Activated naive CD4-positive, alpha-beta T cell treated with anti-CD3 and anti-CD28 coated beads for 36 hours (primary cell): Measurements from ENCODE around the gene VPS13C. TPM values are rescaled to one million over a fixed set of nuclear protein-coding genes. Genes with fewer than 3 reads are reported as not detected.

Source experiments
- CTCF ChIA-PET: fragments of 350-600 bp; sonication (Branson Sonifier 250); formaldehyde crosslinking; loops from one replicate; lab custom pipeline; 2021; ENCODE audit warnings: antibody characterized with exemption; lab: Charles Lee
- DNase-seq: peaks from one replicate; pipeline ENCODE4 v3.0.0-alpha.2; 2020
- H3K27ac Mint-ChIP-seq: one replicate; pipeline ENCODE4 v1.8.0; 2021; ENCODE audit warnings: mild to moderate bottlenecking, mixed read lengths
- H3K27me3 Mint-ChIP-seq: one replicate; pipeline ENCODE4 v1.8.0; 2021; ENCODE audit warnings: low read depth, mixed read lengths
- H3K36me3 Mint-ChIP-seq: one replicate; pipeline ENCODE4 v1.8.0; 2021; ENCODE audit warnings: low read depth, mixed read lengths
- H3K4me1 Mint-ChIP-seq: one replicate; pipeline ENCODE4 v1.8.0; 2021; ENCODE audit warnings: low read depth, mixed read lengths
- H3K4me3 Mint-ChIP-seq: one replicate; pipeline ENCODE4 v1.8.0; 2021; ENCODE audit warnings: mild to moderate bottlenecking, moderate library complexity, mixed read lengths
- H3K9me3 Mint-ChIP-seq: one replicate; pipeline ENCODE4 v1.8.0; 2021; ENCODE audit warnings: mixed read lengths
- intact Hi-C: fragments of 100-400 bp; cut with micrococcal nuclease; formaldehyde crosslinking; loops from one replicate; pipeline ENCODE4 v1.15.1; 2023
- total RNA-seq, 2 experiments: library from RNA; stranded (reverse); gene quantifications; one replicate each; pipeline ENCODE4 v1.2.3, GENCODE V29; 2021

Gene VPS13C
- total RNA-seq, 2 experiments from 2014 or later, result 37.4 to 38.0 TPM

- peak; percentile 83 for DNase-seq
- H3K4me1 Mint-ChIP-seq, result no peaks in the 10 kb centered on the region
- intact Hi-C loops, result loop anchor here (1.0 to 10.0 kb wide), 4 partner anchors 667 to 1472 kb away; no protein-coding TSS in a partner anchor
- no peak overlapping the region for H3K27ac Mint-ChIP-seq
- peaks cover 18% of the 10 kb centered on the region for H3K27me3 Mint-ChIP-seq
- CTCF ChIA-PET, result interaction anchor here (0.7 to 2.4 kb wide), 32 partner anchors 8 to 675 kb away, joined by 3 to 13 read pairs (median 4); no protein-coding TSS in a partner anchor
- no peaks in the 10 kb centered on the region for H3K9me3 Mint-ChIP-seq
- no peaks in the 10 kb centered on the region for H3K36me3 Mint-ChIP-seq
- no peak overlapping the region for H3K4me3 Mint-ChIP-seq
Measured at GRCh38 chr15:61834076-61834697, 226.1 kb downstream of the VPS13C start.

- Mint-ChIP-seq H3K4me3 (no peak overlapping the region), H3K9me3 (no peaks in the 10 kb centered on the region), H3K27ac (no peak overlapping the region), H3K27me3 (peaks cover 17% of the 10 kb centered on the region), H3K4me1 (no peaks in the 10 kb centered on the region), H3K36me3 (no peaks in the 10 kb centered on the region)
- CTCF ChIA-PET, result interaction anchor here (0.9 to 1.1 kb wide), 2 partner anchors 11 to 53 kb away, joined by 3 read pairs; no protein-coding TSS in a partner anchor
- DNase-seq, result no peak
- intact Hi-C loops, result loop anchor here (5.0 to 10.0 kb wide), 2 partner anchors 1327 to 1470 kb away; no protein-coding TSS in a partner anchor
Measured at GRCh38 chr15:61832223-61832622, 228.0 kb downstream of the VPS13C start.

GRCh38 chr15:61831505-61831921 lies 228.7 kb downstream of the VPS13C start:
- Mint-ChIP-seq H3K4me3 (no peak overlapping the region), H3K4me1 (no peaks in the 10 kb centered on the region), H3K27ac (no peak overlapping the region), H3K27me3 (peaks cover 17% of the 10 kb centered on the region), H3K36me3 (no peaks in the 10 kb centered on the region), H3K9me3 (no peaks in the 10 kb centered on the region)
- CTCF ChIA-PET, result no interaction called here
- no peak for DNase-seq
- intact Hi-C loops, result loop anchor here (5.0 to 10.0 kb wide), 2 partner anchors 1327 to 1469 kb away; no protein-coding TSS in a partner anchor

GRCh38 chr15:61830536-61831330 lies 229.5 kb downstream of the VPS13C start:
- intact Hi-C loops, result loop anchor here (5.0 to 10.0 kb wide), 2 partner anchors 1326 to 1468 kb away; no protein-coding TSS in a partner anchor

GRCh38 chr15:61829514-61829889 lies 230.7 kb downstream of the VPS13C start:
- no peak for DNase-seq
- Mint-ChIP-seq H3K4me3 (no peak overlapping the region), H3K36me3 (no peaks in the 10 kb centered on the region), H3K4me1 (no peaks in the 10 kb centered on the region), H3K27ac (no peak overlapping the region), H3K27me3 (peaks cover 15% of the 10 kb centered on the region), H3K9me3 (no peaks in the 10 kb centered on the region)
- CTCF ChIA-PET, result interaction anchor here (0.6 to 1.3 kb wide), 4 partner anchors 8 to 665 kb away, joined by 3 to 5 read pairs (median 3); no protein-coding TSS in a partner anchor
- intact Hi-C loops, result no loop called here

More at GRCh38 chr15:61830536-61831330, 229.5 kb downstream of the VPS13C start:
- Mint-ChIP-seq H3K4me3 (no peak overlapping the region), H3K4me1 (no peaks in the 10 kb centered on the region), H3K9me3 (no peaks in the 10 kb centered on the region), H3K36me3 (no peaks in the 10 kb centered on the region), H3K27me3 (peaks cover 17% of the 10 kb centered on the region), H3K27ac (no peak overlapping the region)
- no peak for DNase-seq
- CTCF ChIA-PET, result interaction anchor here (0.6 kb wide), 1 partner anchor 56 kb away, joined by 3 read pairs; no protein-coding TSS in a partner anchor

DNA sequence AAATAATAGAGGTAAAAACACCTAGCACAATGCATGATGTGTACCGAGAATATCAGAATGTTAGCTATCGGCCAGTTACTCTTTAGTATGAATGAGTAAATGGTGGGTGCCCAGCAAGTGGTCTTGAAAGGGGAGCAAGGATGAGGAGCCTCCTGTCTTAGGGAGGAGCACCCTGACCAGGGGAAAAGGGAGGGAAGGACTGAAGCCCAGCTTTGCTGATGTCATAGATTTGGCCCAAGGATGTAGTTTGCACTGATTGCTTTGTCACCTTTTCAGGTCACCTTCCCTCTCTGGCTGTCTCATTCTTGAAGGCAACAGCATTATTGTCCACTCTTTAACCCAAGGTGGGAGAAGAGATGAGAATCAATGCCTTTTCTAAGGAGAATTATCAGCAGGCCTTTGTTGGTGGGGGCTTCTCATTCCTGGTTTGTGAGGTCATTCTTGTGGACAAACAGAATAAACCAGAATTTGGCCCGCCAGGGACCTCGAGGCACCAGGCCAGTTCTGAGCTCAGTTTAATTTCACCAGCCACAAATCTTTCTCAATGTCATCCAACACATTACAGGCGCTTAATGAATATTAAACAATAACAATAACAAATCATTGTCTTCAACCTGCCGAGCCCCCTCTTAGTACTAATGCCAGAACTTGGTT lies 231.3 kb downstream of the VPS13C start:
- H3K4me1 Mint-ChIP-seq, result no peaks in the 10 kb centered on the region
- no peaks in the 10 kb centered on the region for H3K9me3 Mint-ChIP-seq
- peaks cover 9% of the 10 kb centered on the region for H3K27me3 Mint-ChIP-seq
- H3K36me3 Mint-ChIP-seq, result no peaks in the 10 kb centered on the region
- no peak for DNase-seq
- H3K4me3 Mint-ChIP-seq, result no peak overlapping the region
- H3K27ac Mint-ChIP-seq, result no peak overlapping the region
- CTCF ChIA-PET, result interaction anchor here (0.6 to 1.3 kb wide), 4 partner anchors 8 to 665 kb away, joined by 3 to 5 read pairs (median 3); no protein-coding TSS in a partner anchor
- intact Hi-C loops, result no loop called here

- H3K4me1 Mint-ChIP-seq, result no peaks in the 10 kb centered on the region
- CTCF ChIA-PET, result interaction anchor here (0.6 kb wide), 1 partner anchor 709 kb away, joined by 5 read pairs; no protein-coding TSS in a partner anchor
- no peaks in the 10 kb centered on the region for H3K9me3 Mint-ChIP-seq
- no peak overlapping the region for H3K27ac Mint-ChIP-seq
- no peak for DNase-seq
- H3K4me3 Mint-ChIP-seq, result no peak overlapping the region
- no peaks in the 10 kb centered on the region for H3K36me3 Mint-ChIP-seq
- H3K27me3 Mint-ChIP-seq, result peaks cover 7% of the 10 kb centered on the region
- intact Hi-C loops, result no loop called here
Measured at GRCh38 chr15:61828008-61828407, 232.2 kb downstream of the VPS13C start.

- Mint-ChIP-seq H3K9me3 (no peaks in the 10 kb centered on the region), H3K27me3 (peaks cover 4% of the 10 kb centered on the region), H3K4me3 (no peak overlapping the region), H3K27ac (no peak overlapping the region), H3K36me3 (no peaks in the 10 kb centered on the region), H3K4me1 (no peaks in the 10 kb centered on the region)
- intact Hi-C loops, result no loop called here
- DNase-seq, result no peak
- CTCF ChIA-PET, result no interaction called here
Measured at GRCh38 chr15:61827131-61827530, 233.1 kb downstream of the VPS13C start.

DNA sequence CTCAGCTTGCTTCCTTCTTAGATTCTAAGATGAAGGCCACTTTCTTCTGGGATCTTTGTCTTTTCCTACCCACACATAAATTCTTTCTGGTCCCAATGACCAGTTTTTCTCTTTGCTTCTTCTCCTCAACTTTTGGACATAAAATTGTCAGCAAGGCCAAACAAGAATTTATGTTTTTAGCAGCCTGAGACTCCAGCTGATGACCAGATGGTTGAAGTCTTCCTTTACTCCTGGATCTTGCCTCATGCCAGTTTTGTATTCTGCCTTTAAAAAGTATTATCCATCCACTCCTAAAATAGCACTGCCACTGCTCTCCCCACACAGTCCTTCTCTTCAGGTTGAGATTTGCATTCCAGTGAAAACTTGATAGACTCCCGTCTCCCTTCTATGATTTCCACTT lies 236.0 kb downstream of the VPS13C start:
- intact Hi-C loops, result no loop called here
- no peaks in the 10 kb centered on the region for H3K27me3 Mint-ChIP-seq
- H3K36me3 Mint-ChIP-seq, result no peaks in the 10 kb centered on the region
- H3K4me3 Mint-ChIP-seq, result no peak overlapping the region
- H3K9me3 Mint-ChIP-seq, result no peaks in the 10 kb centered on the region
- DNase-seq, result no peak
- H3K4me1 Mint-ChIP-seq, result no peaks in the 10 kb centered on the region
- no peak overlapping the region for H3K27ac Mint-ChIP-seq
- CTCF ChIA-PET, result no interaction called here

GRCh38 chr15:61822511-61822910 lies 237.7 kb downstream of the VPS13C start:
- no peak overlapping the region for H3K4me3 Mint-ChIP-seq
- no peaks in the 10 kb centered on the region for H3K9me3 Mint-ChIP-seq
- DNase-seq, result no peak
- intact Hi-C loops, result no loop called here
- no peak overlapping the region for H3K27ac Mint-ChIP-seq
- H3K4me1 Mint-ChIP-seq, result no peaks in the 10 kb centered on the region
- H3K27me3 Mint-ChIP-seq, result no peaks in the 10 kb centered on the region
- CTCF ChIA-PET, result no interaction called here
- H3K36me3 Mint-ChIP-seq, result no peaks in the 10 kb centered on the region

DNA sequence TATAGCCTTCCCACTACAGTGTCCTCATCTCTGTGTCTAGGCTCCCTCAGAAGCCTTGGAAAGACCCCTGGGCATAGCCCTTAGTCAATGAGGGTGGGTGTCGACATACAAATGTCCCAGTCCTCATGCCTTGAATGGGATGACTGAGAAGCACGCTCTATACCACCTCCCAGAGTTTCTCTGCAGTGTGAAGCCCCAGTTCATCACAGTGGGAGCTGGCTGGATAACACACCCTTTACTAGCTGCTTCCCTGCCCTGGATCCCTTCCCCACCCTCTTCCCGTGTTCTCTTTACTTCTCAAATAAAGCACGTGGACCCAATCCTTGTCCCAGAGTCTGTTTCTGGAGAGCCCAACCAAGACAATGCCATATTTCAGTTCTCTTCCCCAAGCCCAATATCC lies 239.3 kb downstream of the VPS13C start:
- no peak for DNase-seq
- H3K36me3 Mint-ChIP-seq, result no peaks in the 10 kb centered on the region
- H3K4me1 Mint-ChIP-seq, result no peaks in the 10 kb centered on the region

DNA sequence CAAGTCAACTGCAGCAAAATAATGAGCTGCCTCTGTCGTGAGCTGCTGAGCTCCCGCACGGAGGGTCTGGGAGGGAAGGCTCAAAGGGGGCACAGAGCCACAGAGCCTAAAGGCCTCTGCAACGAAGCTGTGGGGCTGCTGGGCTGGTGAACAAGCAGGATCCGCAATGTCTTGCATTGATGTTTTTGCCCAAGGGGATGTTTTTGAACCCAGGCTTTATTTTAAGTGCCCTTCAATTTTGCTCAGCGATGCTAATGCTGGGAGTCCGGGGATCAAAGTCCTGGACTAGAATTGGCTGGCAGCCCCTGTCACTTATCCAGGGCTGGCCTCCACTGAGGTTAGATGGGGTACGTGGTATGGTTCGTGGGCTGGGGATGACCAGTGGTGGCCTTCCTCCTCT lies 240.0 kb downstream of the VPS13C start:
- no peaks in the 10 kb centered on the region for H3K9me3 Mint-ChIP-seq
- no peak overlapping the region for H3K27ac Mint-ChIP-seq
- H3K4me1 Mint-ChIP-seq, result no peaks in the 10 kb centered on the region
- no peaks in the 10 kb centered on the region for H3K27me3 Mint-ChIP-seq
- H3K36me3 Mint-ChIP-seq, result no peaks in the 10 kb centered on the region
- H3K4me3 Mint-ChIP-seq, result no peak overlapping the region
- no peak for DNase-seq
- intact Hi-C loops, result no loop called here
- CTCF ChIA-PET, result no interaction called here

More for the DNA sequence above, 239.3 kb downstream of the VPS13C start:
- Mint-ChIP-seq H3K9me3 (no peaks in the 10 kb centered on the region), H3K4me3 (no peak overlapping the region), H3K27me3 (no peaks in the 10 kb centered on the region), H3K27ac (no peak overlapping the region)
- CTCF ChIA-PET, result interaction anchor here (0.8 to 1.1 kb wide), 2 partner anchors 9 to 11 kb away, joined by 3 read pairs; no protein-coding TSS in a partner anchor
- intact Hi-C loops, result no loop called here
